ENCODE data around the gene ANKRD23. TPM values are rescaled to one million over a fixed set of nuclear protein-coding genes. Genes with fewer than 3 reads are reported as not detected.

ANKRD23 gene
- total RNA-seq, 1 donor from 2014 or later = 1.7 TPM

GRCh38 chr2:96875498-96876268 is 31.9 kb upstream of the ANKRD23 start:
- Histone ChIP-seq H3K27me3 (no peaks in the 10 kb centered on the region), H3K4me1 (peaks cover 25% of the 10 kb centered on the region), H3K4me3 (no peak overlapping the region), H3K27ac (no peak overlapping the region), H3K36me3 (no peaks in the 10 kb centered on the region), H3K9me3 (no peaks in the 10 kb centered on the region)
- ATAC-seq (no peak), DNase-seq (no peak)
- TF ChIP-seq CTCF (IDR thresholded peaks at IDR 0.05) = no peak
- intact Hi-C loops (cut with DNase I) = no loop called here

GRCh38 chr2:96874198-96874831 is 30.5 kb upstream of the ANKRD23 start:
- peaks cover 30% of the 10 kb centered on the region for H3K4me1 ChIP-seq
- DNase-seq (no peak), ATAC-seq (no peak)
- no peaks in the 10 kb centered on the region for H3K36me3 ChIP-seq
- peak overlapping the region; percentile 7 for H3K27ac ChIP-seq
- no peak overlapping the region for H3K4me3 ChIP-seq
- H3K27me3 ChIP-seq = no peaks in the 10 kb centered on the region
- H3K9me3 ChIP-seq = no peaks in the 10 kb centered on the region
- TF ChIP-seq CTCF (IDR thresholded peaks at IDR 0.05) = no peak
- intact Hi-C loops (cut with DNase I) = no loop called here

GRCh38 chr2:96873651-96874096 is 29.9 kb upstream of the ANKRD23 start:
- intact Hi-C loops (cut with DNase I) = no loop called here
- no peaks in the 10 kb centered on the region for H3K9me3 ChIP-seq
- H3K36me3 ChIP-seq = no peaks in the 10 kb centered on the region
- no peaks in the 10 kb centered on the region for H3K27me3 ChIP-seq
- ATAC-seq (peak; percentile 7), DNase-seq (no peak)
- peaks cover 30% of the 10 kb centered on the region for H3K4me1 ChIP-seq
- TF ChIP-seq CTCF (IDR thresholded peaks at IDR 0.05) = no peak
- H3K27ac ChIP-seq = peak overlapping the region; percentile 31
- no peak overlapping the region for H3K4me3 ChIP-seq

GRCh38 chr2:96872591-96873349 is 28.9 kb upstream of the ANKRD23 start:
- intact Hi-C loops (cut with DNase I) = no loop called here
- DNase-seq (no peak), ATAC-seq (no peak)
- Histone ChIP-seq H3K4me1 (peaks cover 34% of the 10 kb centered on the region), H3K27ac (no peak overlapping the region), H3K4me3 (no peak overlapping the region), H3K9me3 (no peaks in the 10 kb centered on the region), H3K36me3 (no peaks in the 10 kb centered on the region), H3K27me3 (no peaks in the 10 kb centered on the region)
- TF ChIP-seq CTCF (IDR thresholded peaks at IDR 0.05) = no peak

GRCh38 chr2:96870626-96871255 is 26.9 kb upstream of the ANKRD23 start:
- Histone ChIP-seq H3K27ac (peak overlapping the region; percentile 94), H3K9me3 (no peaks in the 10 kb centered on the region), H3K4me1 (peaks cover 53% of the 10 kb centered on the region), H3K27me3 (no peaks in the 10 kb centered on the region), H3K4me3 (peak overlapping the region; percentile 91), H3K36me3 (peaks cover 12% of the 10 kb centered on the region)
- TF ChIP-seq CTCF (IDR thresholded peaks at IDR 0.05) = no peak
- peak; percentile 79 for DNase-seq
- peak; percentile 8 for ATAC-seq
- intact Hi-C loops (cut with DNase I) = no loop called here

Measured in upper lobe of right lung (tissue), 1 donor.